ENCODE data around the gene OLR1. TPM values are rescaled to one million over a fixed set of nuclear protein-coding genes. Genes with fewer than 3 reads are reported as not detected.

The OLR1 gene
- total and polyA plus RNA-seq, 8 donors = 0.28 to 34.3 (median 0.81) TPM

DNA sequence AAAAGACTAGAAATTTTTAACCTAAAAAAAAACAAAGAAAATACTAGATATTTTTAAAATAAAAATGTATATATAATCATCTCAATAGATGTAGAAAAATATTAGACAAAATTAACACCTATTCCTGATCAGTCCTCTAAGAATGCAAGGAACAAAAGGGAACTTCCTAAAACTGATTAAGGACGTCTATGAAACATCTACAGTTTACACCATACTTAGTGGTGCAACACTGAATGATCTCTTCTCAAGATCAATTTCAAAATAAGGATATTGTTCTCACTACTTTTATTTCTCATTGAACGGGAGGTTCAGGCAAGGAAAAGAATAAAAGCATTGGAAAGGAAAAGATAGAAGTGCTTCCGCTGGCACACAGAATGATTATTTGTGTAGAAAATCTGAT lies 16.0 kb downstream of the OLR1 start:
- intact Hi-C loops (cut with DNase I) = loop anchor here in 1 of 3 donors (5.0 kb wide), 1 partner anchor 36 kb away; no protein-coding TSS in a partner anchor
- H3K27ac ChIP-seq = no peak overlapping the region
- WGBS, 2 donors = 64 to 76% methylated on average over 3 of the region's 3 CpGs
- no peak overlapping the region for H3K4me3 ChIP-seq
- ATAC-seq (no peak), DNase-seq (no peak), FAIRE-seq (no peak)
- H3K4me1 ChIP-seq = peaks cover 0 to 5% (median 0%) of the 10 kb centered on the region in 3 donors
- no peaks in the 10 kb centered on the region for H3K9me3 ChIP-seq
- H3K27me3 ChIP-seq = no peaks in the 10 kb centered on the region
- no peak for TF ChIP-seq CTCF (IDR thresholded peaks at IDR 0.05)
- H3K36me3 ChIP-seq = no peaks in the 10 kb centered on the region

DNA sequence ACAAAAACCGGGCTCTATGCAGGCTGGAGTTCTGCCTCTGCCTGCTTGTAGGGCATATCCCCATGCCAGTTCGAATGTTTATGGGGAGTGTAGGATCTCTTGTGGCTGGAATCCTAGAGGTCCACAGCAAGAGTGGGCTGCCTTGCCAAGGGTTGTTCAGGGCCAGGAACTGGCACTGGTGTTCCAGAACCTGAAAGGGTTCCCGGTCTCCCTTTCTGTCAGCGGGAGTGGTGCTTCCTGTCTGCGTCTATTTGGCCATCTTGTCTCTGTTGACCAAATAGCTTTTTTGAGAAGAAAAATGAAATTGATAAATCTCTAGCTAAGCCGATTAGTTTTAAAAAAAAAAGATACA lies 17.8 kb downstream of the OLR1 start:
- no peak for FAIRE-seq
- TF ChIP-seq CTCF (IDR thresholded peaks at IDR 0.05) = no peak
- WGBS, 2 donors = 54 to 56% methylated on average over 6 of the region's 6 CpGs
- H3K27me3 ChIP-seq = no peaks in the 10 kb centered on the region
- H3K27ac ChIP-seq = peak overlapping the region in 1 of 4 donors; percentile 68
- H3K4me3 ChIP-seq = peak overlapping the region in 2 of 4 donors; percentile 46 to 71
- ATAC-seq = peak in 2 of 4 donors; percentile 8 to 17
- no peaks in the 10 kb centered on the region for H3K9me3 ChIP-seq
- H3K36me3 ChIP-seq = no peaks in the 10 kb centered on the region
- no peak for DNase-seq
- intact Hi-C loops (cut with DNase I) = no loop called here
- peaks cover 0 to 5% (median 0%) of the 10 kb centered on the region in 3 donors for H3K4me1 ChIP-seq

DNA sequence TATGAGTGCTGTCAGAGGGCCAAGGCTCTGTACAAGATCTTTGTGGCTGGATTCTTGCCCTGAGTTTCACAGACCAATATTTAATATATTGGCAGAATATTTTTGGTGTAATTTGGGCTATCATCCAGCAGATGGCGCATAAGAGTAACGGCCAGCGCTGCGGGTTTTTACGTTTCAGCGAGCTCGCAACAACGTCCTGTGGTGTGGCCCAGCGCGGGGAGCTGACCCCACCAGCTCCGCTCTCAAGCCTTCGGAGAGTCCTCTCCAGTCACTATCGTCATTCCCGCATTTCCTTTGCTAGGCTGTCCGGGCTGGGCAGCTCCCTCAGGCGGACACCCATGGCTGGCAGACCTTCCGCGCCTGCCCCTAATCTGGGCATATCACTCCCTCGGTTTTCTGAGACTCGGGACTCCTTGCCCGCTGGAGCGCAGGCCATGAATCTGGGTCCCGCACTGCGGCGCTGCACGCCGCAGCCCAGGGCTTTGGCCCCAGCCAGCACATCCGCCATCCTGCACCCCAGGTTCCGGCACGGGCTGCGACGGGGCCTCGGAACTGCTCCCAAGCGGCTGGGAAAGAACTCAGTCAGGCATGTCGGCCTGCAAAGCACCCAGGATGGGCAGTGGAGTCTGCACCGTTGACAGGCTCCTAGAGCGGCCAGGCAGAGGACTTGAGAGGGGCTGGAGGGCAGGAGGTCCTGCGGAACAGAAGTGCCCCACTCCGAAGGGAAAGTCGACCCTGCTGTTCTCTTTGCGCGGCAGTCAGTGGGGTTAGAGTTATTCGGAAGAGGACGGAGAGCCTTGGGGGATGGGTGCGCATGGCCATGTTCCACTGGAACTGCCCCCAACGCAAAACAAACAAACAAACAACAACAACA lies 18.4 kb downstream of the OLR1 start:
- Histone ChIP-seq H3K36me3 (no peaks in the 10 kb centered on the region), H3K27me3 (no peaks in the 10 kb centered on the region), H3K9me3 (no peaks in the 10 kb centered on the region), H3K4me3 (peak overlapping the region; percentile 24 to 71 (median 36)), H3K27ac (peak overlapping the region in 3 of 4 donors; percentile 50 to 70 (median 68)), H3K4me1 (peaks cover 0 to 5% (median 0%) of the 10 kb centered on the region in 3 donors)
- peak; percentile 84 to 96 (median 94) for ATAC-seq
- 2 to 3% methylated on average over 46 of the region's 46 CpGs for WGBS, 2 donors
- peak; percentile 40 to 77 (median 66) for DNase-seq
- no peak for FAIRE-seq
- intact Hi-C loops (cut with DNase I) = no loop called here
- peak; percentile 50 to 70 (median 67) for TF ChIP-seq CTCF (IDR thresholded peaks at IDR 0.05)

DNA sequence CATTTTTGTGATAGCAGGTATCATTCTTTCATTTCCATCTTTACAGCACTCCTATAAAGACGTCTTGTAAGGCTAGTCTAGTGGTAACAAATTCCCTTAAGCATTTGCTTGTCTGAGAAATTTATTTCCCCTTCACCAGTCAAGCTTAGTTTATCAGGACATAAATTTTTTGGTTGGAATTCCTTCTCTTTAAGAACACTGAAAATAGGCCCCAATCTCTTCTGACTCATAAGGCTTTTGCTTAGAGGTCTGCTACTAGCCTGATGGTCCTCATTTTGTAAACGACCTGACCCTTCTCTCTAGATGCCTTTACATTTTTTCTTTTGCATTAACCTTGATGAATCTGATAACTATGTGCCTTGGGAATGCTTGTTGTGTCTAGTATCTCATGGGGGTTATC lies 20.3 kb downstream of the OLR1 start:
- no peak for TF ChIP-seq CTCF (IDR thresholded peaks at IDR 0.05)
- no peak for FAIRE-seq
- intact Hi-C loops (cut with DNase I) = no loop called here
- Histone ChIP-seq H3K27ac (no peak overlapping the region), H3K27me3 (no peaks in the 10 kb centered on the region), H3K4me3 (no peak overlapping the region), H3K9me3 (no peaks in the 10 kb centered on the region), H3K4me1 (peaks cover 0 to 5% (median 0%) of the 10 kb centered on the region in 3 donors), H3K36me3 (no peaks in the 10 kb centered on the region)
- WGBS, 2 donors = 45 to 58% methylated on average over 2 of the region's 2 CpGs
- no peak for DNase-seq
- no peak for ATAC-seq

All from pancreas (tissue), 10 donors.